Thyroid gland (tissue), 4 donors: ENCODE results near the gene ARL4C. TPM values are rescaled to one million over a fixed set of nuclear protein-coding genes. Genes with fewer than 3 reads are reported as not detected.

ENCODE experiments used
- DNase-seq, 2 donors: peaks; one replicate each; pipeline ENCODE4 v3.0.0-alpha.2; 2019
- H3K27ac ChIP-seq, 3 donors: fragments of 200-600 bp; sonication (generic); 1 replicate in 2 of 3; 2 replicates in 1 of 3; pipeline ENCODE4 v1.5.1; 2016 to 2019; ENCODE audit warnings: mild to moderate bottlenecking in 1 of 3, moderate library complexity in 1 of 3
- H3K27me3 ChIP-seq: fragments of 200-600 bp; sonication (generic); one replicate; pipeline ENCODE4 v1.5.1; 2019
- H3K36me3 ChIP-seq, 2 donors: fragments of 200-600 bp; sonication (generic); one replicate each; pipeline ENCODE4 v1.5.1; 2016 to 2019
- H3K4me1 ChIP-seq, 2 donors: fragments of 200-600 bp; sonication (generic); one replicate each; pipeline ENCODE4 v1.5.1; 2017 to 2019
- H3K4me3 ChIP-seq, 3 donors: fragments of 200-600 bp; sonication (generic); replicated peaks in 1 of 3; 1 replicate in 2 of 3; 2 replicates in 1 of 3; pipeline ENCODE4 v1.5.1; 2016; ENCODE audit warnings: mild to moderate bottlenecking in 1 of 3
- H3K9me3 ChIP-seq: fragments of 200-600 bp; sonication (generic); one replicate; pipeline ENCODE4 v1.5.1; 2017
- POLR2A ChIP-seq, 2 donors: fragments of 450-650 bp; IDR thresholded peaks; one replicate each; pipeline ENCODE4 v1.6.1; 2017; ENCODE audit warnings: antibody characterized with exemption in 2 of 2, mild to moderate bottlenecking in 2 of 2, moderate library complexity in 1 of 2
- WGBS, 2 donors: methylation state at CpG; one replicate each; pipeline ENCODE4 v1.1.5; 2017; 5-methylcytosine and 5-hydroxymethylcytosine counted together
- intact Hi-C: fragments of 100-400 bp; cut with DNase I; formaldehyde crosslinking; loops from one replicate; pipeline ENCODE4 v1.15.1; 2023
- total RNA-seq, 4 donors: library from RNA; depleted of rRNA; stranded (reverse); fragments of >200 nt; gene quantifications; one replicate each; pipeline ENCODE4 v1.2.3, GENCODE V29; 2016
- TF ChIP-seq, protein P1 (sequence below), 6 experiments: fragments of 200-600 bp in 3 of 6; fragments of 450-650 bp in 3 of 6; sonication (generic) in 3 of 6; IDR thresholded peaks; one replicate each; pipeline ENCODE4 v1.5.1; 2016 to 2019; ENCODE audit warnings: antibody characterized with exemption in 6 of 6, mild to moderate bottlenecking in 2 of 6, inconsistent platforms in 1 of 6, moderate library complexity in 1 of 6

ARL4C gene
- total RNA-seq, 4 donors from 2014 or later = 1.5 to 6.3 (median 3.8) TPM

- Histone ChIP-seq H3K27ac (no peak overlapping the region), H3K27me3 (no peaks in the 10 kb centered on the region), H3K36me3 (no peaks in the 10 kb centered on the region), H3K4me3 (no peak overlapping the region), H3K9me3 (no peaks in the 10 kb centered on the region), H3K4me1 (no peaks in the 10 kb centered on the region)
- no peak for TF ChIP-seq POLR2A (IDR thresholded peaks at IDR 0.05)
- TF ChIP-seq, protein P1, sequence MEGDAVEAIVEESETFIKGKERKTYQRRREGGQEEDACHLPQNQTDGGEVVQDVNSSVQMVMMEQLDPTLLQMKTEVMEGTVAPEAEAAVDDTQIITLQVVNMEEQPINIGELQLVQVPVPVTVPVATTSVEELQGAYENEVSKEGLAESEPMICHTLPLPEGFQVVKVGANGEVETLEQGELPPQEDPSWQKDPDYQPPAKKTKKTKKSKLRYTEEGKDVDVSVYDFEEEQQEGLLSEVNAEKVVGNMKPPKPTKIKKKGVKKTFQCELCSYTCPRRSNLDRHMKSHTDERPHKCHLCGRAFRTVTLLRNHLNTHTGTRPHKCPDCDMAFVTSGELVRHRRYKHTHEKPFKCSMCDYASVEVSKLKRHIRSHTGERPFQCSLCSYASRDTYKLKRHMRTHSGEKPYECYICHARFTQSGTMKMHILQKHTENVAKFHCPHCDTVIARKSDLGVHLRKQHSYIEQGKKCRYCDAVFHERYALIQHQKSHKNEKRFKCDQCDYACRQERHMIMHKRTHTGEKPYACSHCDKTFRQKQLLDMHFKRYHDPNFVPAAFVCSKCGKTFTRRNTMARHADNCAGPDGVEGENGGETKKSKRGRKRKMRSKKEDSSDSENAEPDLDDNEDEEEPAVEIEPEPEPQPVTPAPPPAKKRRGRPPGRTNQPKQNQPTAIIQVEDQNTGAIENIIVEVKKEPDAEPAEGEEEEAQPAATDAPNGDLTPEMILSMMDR (IDR thresholded peaks at IDR 0.05) = no peak
- DNase-seq = no peak
- 88 to 100% methylated on average over 1 of the region's 1 CpG for WGBS, 2 donors
- intact Hi-C loops = no loop called here
Measured at GRCh38 chr2:234514099-234514498, 17.2 kb upstream of the ARL4C start.

DNA sequence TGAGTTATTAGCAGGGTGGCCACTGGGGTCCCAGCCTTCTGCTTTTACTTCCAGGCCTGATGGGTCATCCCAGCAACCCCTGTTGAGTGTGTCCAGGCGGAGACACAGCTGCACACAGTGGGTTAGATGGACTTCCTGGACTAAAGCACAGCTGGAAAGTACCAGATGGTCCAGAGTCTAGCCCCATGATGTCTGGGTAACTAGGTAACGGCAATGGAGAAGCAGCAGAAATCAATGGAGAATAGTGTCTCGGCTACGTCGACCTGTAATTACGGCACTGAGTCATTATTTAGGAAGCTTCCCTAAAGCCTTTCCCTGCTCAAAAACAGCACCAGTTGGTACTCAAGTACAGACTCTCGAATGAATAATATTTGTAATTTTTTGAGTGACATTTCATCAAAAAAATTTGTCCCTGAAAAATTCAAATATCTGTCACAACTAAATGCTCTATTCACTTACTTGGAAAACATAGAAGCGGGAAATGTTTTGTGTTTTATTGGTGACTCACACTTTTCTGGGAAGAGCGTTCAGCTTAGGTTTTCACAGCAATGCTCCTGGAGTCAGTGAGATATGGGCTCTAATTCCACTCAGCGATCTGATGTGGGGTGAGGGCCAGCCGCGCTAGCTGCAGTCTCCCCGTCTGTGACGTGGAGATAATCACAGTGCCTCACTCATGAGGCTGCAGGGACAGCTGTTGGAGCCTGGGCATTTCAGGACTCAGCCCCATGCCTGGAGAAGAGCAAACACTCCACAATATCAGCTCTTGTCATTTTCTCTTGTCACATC lies 16.2 kb upstream of the ARL4C start:
- no peaks in the 10 kb centered on the region for H3K27me3 ChIP-seq
- TF ChIP-seq, protein P1 (IDR thresholded peaks at IDR 0.05) = no peak
- TF ChIP-seq POLR2A (IDR thresholded peaks at IDR 0.05) = no peak
- H3K4me1 ChIP-seq = no peaks in the 10 kb centered on the region
- H3K36me3 ChIP-seq = no peaks in the 10 kb centered on the region
- H3K27ac ChIP-seq = no peak overlapping the region
- H3K9me3 ChIP-seq = no peaks in the 10 kb centered on the region
- 86 to 88% methylated on average over 14 of the region's 14 CpGs for WGBS, 2 donors
- intact Hi-C loops = no loop called here
- DNase-seq = no peak
- no peak overlapping the region for H3K4me3 ChIP-seq

DNA sequence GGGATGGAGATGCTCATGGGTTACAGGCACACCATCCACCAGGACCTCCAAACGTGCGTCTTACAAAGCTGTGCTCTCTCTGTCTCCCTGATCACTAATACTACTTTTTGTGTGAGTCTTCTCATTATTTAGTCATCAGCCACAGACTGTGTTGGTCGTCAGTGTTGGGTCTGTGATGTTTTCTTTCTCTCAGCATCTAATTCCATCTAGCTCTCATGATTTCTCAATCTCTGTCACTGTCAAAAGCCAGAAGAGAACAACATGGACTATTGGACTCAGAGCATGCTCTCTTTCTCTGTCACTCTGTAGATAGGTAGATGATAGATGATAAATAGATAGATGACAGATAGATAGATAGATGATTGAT lies 6.0 kb upstream of the ARL4C start:
- no peaks in the 10 kb centered on the region for H3K27me3 ChIP-seq
- no peak overlapping the region for H3K27ac ChIP-seq
- H3K36me3 ChIP-seq = no peaks in the 10 kb centered on the region
- DNase-seq = no peak
- no peaks in the 10 kb centered on the region for H3K9me3 ChIP-seq
- 61 to 81% methylated on average over 3 of the region's 3 CpGs for whole genome bisulfite sequencing, 2 donors
- no peaks in the 10 kb centered on the region for H3K4me1 ChIP-seq
- intact Hi-C loops = loop anchor here (5.0 kb wide), 1 partner anchor 366 kb away; no protein-coding TSS in a partner anchor
- TF ChIP-seq, protein P1 (IDR thresholded peaks at IDR 0.05) = no peak
- TF ChIP-seq POLR2A (IDR thresholded peaks at IDR 0.05) = no peak
- no peak overlapping the region for H3K4me3 ChIP-seq

DNA sequence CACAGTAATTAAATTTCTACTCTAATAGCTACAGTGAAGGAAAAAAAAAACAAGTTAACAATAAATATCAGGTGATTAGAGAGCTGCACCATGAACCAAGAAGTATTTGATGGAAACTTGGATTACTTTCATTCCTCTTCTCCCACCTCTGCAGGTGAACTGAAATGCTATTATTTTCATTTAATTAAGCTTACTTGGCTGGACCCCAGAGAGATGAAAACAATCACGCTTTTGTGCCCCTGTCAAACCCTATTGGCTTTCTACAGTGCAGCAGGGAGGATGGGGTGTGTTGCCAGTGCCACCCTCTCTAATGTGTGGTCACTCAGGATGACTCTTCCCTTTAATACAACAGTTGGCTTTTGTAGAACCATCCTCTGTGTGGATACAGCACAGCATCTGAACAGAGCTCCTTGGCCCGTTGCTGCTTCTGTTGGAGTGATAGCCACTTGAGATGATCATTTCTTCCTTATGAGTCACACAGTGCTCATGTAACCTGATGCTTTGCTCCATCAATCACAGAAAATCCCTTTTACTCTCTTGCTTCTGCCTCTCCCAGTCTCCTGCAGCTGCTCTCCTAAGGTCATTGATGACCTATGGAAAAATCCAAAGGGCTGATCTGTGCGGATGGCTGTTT lies 5.5 kb upstream of the ARL4C start:
- intact Hi-C loops = loop anchor here (5.0 kb wide), 1 partner anchor 365 kb away; no protein-coding TSS in a partner anchor
- 55 to 61% methylated on average over 3 of the region's 3 CpGs for WGBS, 2 donors

More for the DNA sequence above, 5.5 kb upstream of the ARL4C start:
- no peaks in the 10 kb centered on the region for H3K36me3 ChIP-seq
- H3K4me1 ChIP-seq = no peaks in the 10 kb centered on the region
- DNase-seq = no peak
- TF ChIP-seq, protein P1 (IDR thresholded peaks at IDR 0.05) = no peak
- no peak for TF ChIP-seq POLR2A (IDR thresholded peaks at IDR 0.05)
- H3K9me3 ChIP-seq = no peaks in the 10 kb centered on the region
- no peaks in the 10 kb centered on the region for H3K27me3 ChIP-seq
- H3K27ac ChIP-seq = no peak overlapping the region
- H3K4me3 ChIP-seq = no peak overlapping the region
